ENCODE results near the gene KIAA1143. TPM values are rescaled to one million over a fixed set of nuclear protein-coding genes. Genes with fewer than 3 reads are reported as not detected.

Gene KIAA1143
- total and polyA plus RNA-seq, 2 of the 13 experiments (the other 11 are each of a cell fraction or from before 2014, with no cell fraction given) = 9.9 to 27.2 TPM

GRCh38 chr3:44712455-44713075 is 48.9 kb downstream of the KIAA1143 start, which contains the start of gene ZNF502:
ZNF502 (plus strand) TSS chr3:44712660; CDS start chr3:44720262, 7,602 bp downstream.
- ATAC-seq (no peak), FAIRE-seq (no peak), DNase-seq (ENCODE audit: low spot score) (no peak)
- no peak within 1 kb of the TSS for H3K27ac ChIP-seq (ENCODE audit: extremely low read length, insufficient read depth, low read length)
- H3K4me2 ChIP-seq (ENCODE audit: low read depth, low read length) = no peak within 1 kb of the TSS
- BruUV-seq (replicated peaks) = no TSS peak
- ChIA-PET CTCF (ENCODE audit: low intra/inter-chr PET ratio, low total read pairs) (no interaction called here), POLR2A (no interaction called here)
- WGBS (ENCODE audit: low lambda C conversion rate) = 53% methylated on average over 23 of the region's 36 CpGs
- no peaks in the 10 kb centered on the region for H3K27me3 ChIP-seq (ENCODE audit: control insufficient read depth in 1 of 2, insufficient read depth in 2 of 2, low read length in 2 of 2)
- H3K4me1 ChIP-seq (ENCODE audit: insufficient read depth, low read length) = no peaks in the 10 kb centered on the region
- H3K9ac ChIP-seq (ENCODE audit: insufficient read depth, low read depth, low read length) = no peak within 1 kb of the TSS
- H3K79me2 ChIP-seq (ENCODE audit: insufficient read depth, low read length) = no peaks in the 10 kb centered on the region
- H2AFZ ChIP-seq (ENCODE audit: low read length) = no peak within 1 kb of the TSS
- peaks cover 42% of the 10 kb centered on the region for H3K9me3 ChIP-seq (ENCODE audit: low read length)
- H3K4me3 ChIP-seq (replicated peaks in 1 of 3; ENCODE audit: insufficient read depth in 1 of 3, low read depth in 2 of 3, low read length in 3 of 3) = no peak within 1 kb of the TSS
- H3K36me3 ChIP-seq (replicated peaks in 1 of 2; ENCODE audit: control insufficient read depth in 1 of 2, insufficient read depth in 2 of 2, low read length in 2 of 2) = no peaks in the 10 kb centered on the region
- intact Hi-C loops (cut with micrococcal nuclease; ENCODE audit: unreplicated experiment) = no loop called here
- H4K20me1 ChIP-seq (ENCODE audit: insufficient read depth, low read length) = no peaks in the 10 kb centered on the region
- in situ Hi-C loops (cut with HindIII; ENCODE audit: extremely low pct_ligation_motif_present, low pct_unique_long_range_greater_than_20kb) = no loop called here
- TF ChIP-seq ZNF205 (CRISPR knock-in tag; IDR thresholded peaks at IDR 0.05) (no peak), NFYB (CRISPR knock-in tag; IDR thresholded peaks at IDR 0.05) (no peak), TEF (CRISPR knock-in tag; IDR thresholded peaks at IDR 0.05) (no peak), SRY (CRISPR knock-in tag; IDR thresholded peaks at IDR 0.05) (no peak), AKAP8 (CRISPR knock-in tag; IDR thresholded peaks at IDR 0.05) (no peak), PRMT3 (CRISPR knock-in tag; IDR thresholded peaks at IDR 0.05; ENCODE audit: borderline replicate concordance, low read depth) (no peak), PHF5A (CRISPR knock-in tag; IDR thresholded peaks at IDR 0.05; ENCODE audit: low read depth, unreplicated experiment) (no peak), CHD4 (IDR thresholded peaks at IDR 0.05; ENCODE audit: borderline replicate concordance, low read length) (no peak), ATF1 (CRISPR knock-in tag; IDR thresholded peaks at IDR 0.05) (no peak)
- TF ChIP-seq, protein P1, sequence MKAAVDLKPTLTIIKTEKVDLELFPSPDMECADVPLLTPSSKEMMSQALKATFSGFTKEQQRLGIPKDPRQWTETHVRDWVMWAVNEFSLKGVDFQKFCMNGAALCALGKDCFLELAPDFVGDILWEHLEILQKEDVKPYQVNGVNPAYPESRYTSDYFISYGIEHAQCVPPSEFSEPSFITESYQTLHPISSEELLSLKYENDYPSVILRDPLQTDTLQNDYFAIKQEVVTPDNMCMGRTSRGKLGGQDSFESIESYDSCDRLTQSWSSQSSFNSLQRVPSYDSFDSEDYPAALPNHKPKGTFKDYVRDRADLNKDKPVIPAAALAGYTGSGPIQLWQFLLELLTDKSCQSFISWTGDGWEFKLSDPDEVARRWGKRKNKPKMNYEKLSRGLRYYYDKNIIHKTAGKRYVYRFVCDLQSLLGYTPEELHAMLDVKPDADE (CRISPR knock-in tag; IDR thresholded peaks at IDR 0.05) = no peak
- TF ChIP-seq, protein P2, sequence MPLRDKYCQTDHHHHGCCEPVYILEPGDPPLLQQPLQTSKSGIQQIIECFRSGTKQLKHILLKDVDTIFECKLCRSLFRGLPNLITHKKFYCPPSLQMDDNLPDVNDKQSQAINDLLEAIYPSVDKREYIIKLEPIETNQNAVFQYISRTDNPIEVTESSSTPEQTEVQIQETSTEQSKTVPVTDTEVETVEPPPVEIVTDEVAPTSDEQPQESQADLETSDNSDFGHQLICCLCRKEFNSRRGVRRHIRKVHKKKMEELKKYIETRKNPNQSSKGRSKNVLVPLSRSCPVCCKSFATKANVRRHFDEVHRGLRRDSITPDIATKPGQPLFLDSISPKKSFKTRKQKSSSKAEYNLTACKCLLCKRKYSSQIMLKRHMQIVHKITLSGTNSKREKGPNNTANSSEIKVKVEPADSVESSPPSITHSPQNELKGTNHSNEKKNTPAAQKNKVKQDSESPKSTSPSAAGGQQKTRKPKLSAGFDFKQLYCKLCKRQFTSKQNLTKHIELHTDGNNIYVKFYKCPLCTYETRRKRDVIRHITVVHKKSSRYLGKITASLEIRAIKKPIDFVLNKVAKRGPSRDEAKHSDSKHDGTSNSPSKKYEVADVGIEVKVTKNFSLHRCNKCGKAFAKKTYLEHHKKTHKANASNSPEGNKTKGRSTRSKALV (CRISPR knock-in tag; IDR thresholded peaks at IDR 0.05) = no peak
- TF ChIP-seq, protein P3, sequence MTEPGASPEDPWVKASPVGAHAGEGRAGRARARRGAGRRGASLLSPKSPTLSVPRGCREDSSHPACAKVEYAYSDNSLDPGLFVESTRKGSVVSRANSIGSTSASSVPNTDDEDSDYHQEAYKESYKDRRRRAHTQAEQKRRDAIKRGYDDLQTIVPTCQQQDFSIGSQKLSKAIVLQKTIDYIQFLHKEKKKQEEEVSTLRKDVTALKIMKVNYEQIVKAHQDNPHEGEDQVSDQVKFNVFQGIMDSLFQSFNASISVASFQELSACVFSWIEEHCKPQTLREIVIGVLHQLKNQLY (CRISPR knock-in tag; IDR thresholded peaks at IDR 0.05) = no peak
- TF ChIP-seq, protein P4, sequence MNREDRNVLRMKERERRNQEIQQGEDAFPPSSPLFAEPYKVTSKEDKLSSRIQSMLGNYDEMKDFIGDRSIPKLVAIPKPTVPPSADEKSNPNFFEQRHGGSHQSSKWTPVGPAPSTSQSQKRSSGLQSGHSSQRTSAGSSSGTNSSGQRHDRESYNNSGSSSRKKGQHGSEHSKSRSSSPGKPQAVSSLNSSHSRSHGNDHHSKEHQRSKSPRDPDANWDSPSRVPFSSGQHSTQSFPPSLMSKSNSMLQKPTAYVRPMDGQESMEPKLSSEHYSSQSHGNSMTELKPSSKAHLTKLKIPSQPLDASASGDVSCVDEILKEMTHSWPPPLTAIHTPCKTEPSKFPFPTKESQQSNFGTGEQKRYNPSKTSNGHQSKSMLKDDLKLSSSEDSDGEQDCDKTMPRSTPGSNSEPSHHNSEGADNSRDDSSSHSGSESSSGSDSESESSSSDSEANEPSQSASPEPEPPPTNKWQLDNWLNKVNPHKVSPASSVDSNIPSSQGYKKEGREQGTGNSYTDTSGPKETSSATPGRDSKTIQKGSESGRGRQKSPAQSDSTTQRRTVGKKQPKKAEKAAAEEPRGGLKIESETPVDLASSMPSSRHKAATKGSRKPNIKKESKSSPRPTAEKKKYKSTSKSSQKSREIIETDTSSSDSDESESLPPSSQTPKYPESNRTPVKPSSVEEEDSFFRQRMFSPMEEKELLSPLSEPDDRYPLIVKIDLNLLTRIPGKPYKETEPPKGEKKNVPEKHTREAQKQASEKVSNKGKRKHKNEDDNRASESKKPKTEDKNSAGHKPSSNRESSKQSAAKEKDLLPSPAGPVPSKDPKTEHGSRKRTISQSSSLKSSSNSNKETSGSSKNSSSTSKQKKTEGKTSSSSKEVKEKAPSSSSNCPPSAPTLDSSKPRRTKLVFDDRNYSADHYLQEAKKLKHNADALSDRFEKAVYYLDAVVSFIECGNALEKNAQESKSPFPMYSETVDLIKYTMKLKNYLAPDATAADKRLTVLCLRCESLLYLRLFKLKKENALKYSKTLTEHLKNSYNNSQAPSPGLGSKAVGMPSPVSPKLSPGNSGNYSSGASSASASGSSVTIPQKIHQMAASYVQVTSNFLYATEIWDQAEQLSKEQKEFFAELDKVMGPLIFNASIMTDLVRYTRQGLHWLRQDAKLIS (CRISPR knock-in tag; IDR thresholded peaks at IDR 0.05) = no peak
- TF ChIP-seq, protein P5, sequence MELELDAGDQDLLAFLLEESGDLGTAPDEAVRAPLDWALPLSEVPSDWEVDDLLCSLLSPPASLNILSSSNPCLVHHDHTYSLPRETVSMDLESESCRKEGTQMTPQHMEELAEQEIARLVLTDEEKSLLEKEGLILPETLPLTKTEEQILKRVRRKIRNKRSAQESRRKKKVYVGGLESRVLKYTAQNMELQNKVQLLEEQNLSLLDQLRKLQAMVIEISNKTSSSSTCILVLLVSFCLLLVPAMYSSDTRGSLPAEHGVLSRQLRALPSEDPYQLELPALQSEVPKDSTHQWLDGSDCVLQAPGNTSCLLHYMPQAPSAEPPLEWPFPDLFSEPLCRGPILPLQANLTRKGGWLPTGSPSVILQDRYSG (CRISPR knock-in tag; IDR thresholded peaks at IDR 0.05) = no peak

Measured in HepG2 (cell line).